Suprapubic skin (tissue), 4 donors: ENCODE measurements around the gene HNF1B.

Source experiments
- CTCF ChIP-seq, 2 donors: fragments of 200-600 bp in 1 of 2; fragments of 450-650 bp in 1 of 2; sonication (generic) in 1 of 2; IDR thresholded peaks; one replicate each; pipeline ENCODE4 v1.5.1; 2016 to 2019; ENCODE audit warnings: antibody characterized with exemption in 2 of 2, mild to moderate bottlenecking in 1 of 2, moderate library complexity in 1 of 2
- POLR2A ChIP-seq, 2 donors: fragments of 450-650 bp; IDR thresholded peaks; one replicate each; pipeline ENCODE4 v1.6.1; 2017; ENCODE audit warnings: antibody characterized with exemption in 2 of 2, mild to moderate bottlenecking in 2 of 2, moderate library complexity in 2 of 2
- POLR2AphosphoS5 ChIP-seq, 3 donors: sonication (generic); formaldehyde crosslinking; IDR thresholded peaks; one replicate each; pipeline ENCODE4 v1.6.1; 2017; ENCODE audit warnings: antibody characterized with exemption in 3 of 3

DNA sequence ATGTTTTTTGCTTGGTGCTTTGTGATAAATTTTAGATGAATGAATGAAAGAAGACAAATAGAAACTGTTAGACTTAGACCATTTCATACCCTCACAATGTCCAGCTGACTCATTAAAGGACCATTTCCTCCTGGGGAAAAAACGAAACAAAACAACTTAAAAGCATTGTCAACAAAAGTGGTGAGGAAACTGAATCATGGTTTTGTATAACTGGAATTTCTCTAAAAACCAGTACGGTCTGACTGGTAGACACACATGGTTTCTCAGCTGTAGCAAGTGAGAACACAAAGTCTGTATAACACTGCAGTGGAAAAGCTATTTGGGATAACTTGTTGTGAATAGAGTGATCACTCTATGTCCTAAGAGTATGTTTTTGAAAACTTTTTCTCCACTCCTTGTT lies 96.3 kb downstream of the HNF1B start:
- TF ChIP-seq POLR2AphosphoS5 (IDR thresholded peaks at IDR 0.05) (no peak), POLR2A (IDR thresholded peaks at IDR 0.05) (no peak), CTCF (IDR thresholded peaks at IDR 0.05) (no peak)
